ENCODE data around the gene BMP10.

Gene BMP10

DNA sequence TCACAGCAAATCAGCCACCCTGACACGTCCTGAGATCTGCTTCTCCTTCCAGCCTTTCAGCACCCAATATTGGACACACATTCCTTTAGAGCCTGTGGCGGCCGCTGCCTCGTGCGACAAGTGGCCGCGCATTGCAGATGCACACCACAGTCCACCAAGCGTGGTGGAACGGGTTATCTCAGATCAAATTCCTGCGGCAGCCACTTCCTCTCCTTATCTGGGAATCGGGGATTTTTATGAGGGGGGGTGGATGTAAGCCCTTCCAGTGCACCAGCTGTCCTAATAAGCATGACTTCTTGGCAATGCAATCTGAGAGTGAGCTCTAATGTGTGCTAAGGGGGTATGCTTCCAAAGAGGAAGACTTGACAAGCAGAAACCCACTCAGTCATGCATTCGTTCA, 18.3 kb upstream of the BMP10 start:
- no peak for DNase-seq

DNA sequence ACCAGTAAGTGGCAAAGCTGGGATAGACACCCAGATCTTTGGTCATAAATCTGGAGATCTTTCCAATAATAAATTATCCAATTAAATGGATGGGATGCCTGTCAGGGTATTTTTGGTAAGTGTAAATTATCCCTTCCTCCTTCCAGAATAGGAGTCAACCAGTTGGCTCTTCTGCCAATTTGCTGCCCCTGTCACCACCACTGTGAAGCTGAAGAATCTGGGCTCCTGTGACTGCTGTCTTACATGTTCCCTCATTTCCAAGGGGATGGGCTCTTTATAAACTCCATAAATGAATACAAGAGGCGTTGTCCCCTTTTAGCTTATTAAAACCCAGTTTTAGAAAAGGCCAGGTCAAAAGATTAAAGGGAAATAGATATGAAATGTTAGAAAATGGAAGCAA, 17.8 kb upstream of the BMP10 start:
- no peak for DNase-seq

DNA sequence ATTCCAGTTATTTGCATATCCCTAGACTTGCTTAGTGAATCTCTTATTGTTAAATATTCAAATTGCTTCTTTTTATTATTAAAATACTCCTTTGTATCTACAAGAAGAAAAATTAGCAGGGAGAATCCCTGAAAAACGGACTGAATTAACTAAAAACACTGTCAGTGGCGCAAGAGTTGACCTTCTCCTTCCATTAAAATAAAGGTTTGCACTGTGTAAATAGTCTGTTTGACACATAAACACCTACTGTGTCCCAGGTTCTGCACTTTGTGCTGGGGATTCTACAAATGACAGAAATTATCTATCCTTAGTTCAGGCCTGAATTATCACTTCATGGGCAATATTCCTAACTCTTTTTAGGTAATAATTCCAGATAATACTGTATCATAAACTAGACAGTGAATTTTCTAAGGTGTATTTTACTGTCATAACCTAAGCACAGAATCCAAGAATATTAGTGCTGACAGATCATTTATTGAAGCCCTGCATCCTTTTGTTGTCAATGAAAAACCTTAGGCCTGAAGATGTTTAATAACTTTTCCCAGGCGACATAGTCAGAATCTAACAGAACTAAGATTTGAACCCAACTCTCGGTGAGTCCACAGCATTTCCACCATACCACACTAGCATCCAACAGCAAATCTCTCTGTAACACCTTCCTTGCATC, 17.0 kb upstream of the BMP10 start:
- DNase-seq, result no peak

- no peak for DNase-seq
These were observed 14.5 kb upstream of the BMP10 start for GRCh38 chr2:68885811-68886075.

GRCh38 chr2:68885074-68885810, 14.0 kb upstream of the BMP10 start:
- DNase-seq, result no peak

- no peak for DNase-seq
These were observed 9.0 kb upstream of the BMP10 start for GRCh38 chr2:68880213-68880612.

DNA sequence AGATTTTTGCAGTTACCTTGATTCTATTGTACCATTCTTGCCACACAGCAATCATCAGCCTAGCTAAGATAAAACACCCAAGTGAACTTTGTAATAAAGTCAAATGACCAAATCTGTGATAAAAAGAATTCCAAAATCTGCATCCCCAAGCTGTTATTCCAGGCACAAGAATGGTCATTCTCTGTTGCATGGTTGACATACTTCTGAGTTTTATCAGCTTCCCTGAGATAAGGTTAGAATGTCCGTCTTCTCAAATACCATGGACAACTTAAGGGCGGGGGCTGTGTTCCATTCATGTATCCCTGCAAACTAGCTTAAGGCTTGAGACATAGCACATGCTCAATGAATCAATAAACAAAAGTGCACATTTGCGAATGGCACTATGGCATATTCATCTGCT, 8.1 kb upstream of the BMP10 start:
- no peak for DNase-seq

GRCh38 chr2:68878753-68879152, 7.6 kb upstream of the BMP10 start:
- DNase-seq, result no peak

- DNase-seq, result no peak
These were observed 7.0 kb upstream of the BMP10 start for GRCh38 chr2:68878071-68878711.

GRCh38 chr2:68877079-68877772, 6.0 kb upstream of the BMP10 start:
- DNase-seq, result no peak

DNA sequence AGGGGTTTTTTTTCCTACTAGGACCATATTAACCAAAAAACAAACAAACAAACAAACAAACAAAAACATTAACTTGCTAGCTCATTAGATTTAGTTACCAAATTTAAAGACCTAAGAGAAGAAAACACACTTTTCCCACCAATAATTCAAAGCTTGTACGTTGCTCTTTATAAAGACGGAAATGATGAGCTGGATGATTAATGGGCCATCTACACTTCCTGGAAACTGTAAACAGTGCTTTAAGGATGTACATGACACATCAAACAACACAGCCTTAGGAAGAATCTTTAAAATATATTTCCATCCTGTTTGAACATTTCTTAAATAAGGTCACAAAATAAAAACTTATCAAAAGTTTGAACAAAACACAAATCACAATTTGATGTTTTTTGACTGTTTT, 982 bp downstream of the BMP10 start:
- DNase-seq, result no peak

- no peak for DNase-seq
These were observed 6.1 kb downstream of the BMP10 start for GRCh38 chr2:68865108-68865507.

DNA sequence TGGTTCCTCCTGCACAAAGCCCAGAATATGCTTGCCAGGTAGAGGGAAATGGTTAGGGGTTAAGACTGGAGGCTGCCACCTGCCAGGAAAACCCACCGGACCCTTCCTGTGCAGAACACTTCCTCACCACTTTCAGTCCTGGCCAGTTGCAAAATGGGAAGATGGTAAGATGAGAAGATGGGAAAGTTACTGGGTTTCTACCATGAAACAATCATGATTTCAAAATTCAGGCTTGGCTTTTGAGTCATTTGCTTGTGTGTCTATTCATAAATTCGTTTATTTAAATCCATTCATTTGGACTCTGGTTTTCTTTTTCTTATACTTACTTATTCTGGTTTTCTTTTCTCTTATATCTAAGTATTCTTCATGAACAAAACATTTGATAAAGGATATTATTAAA, 7.2 kb downstream of the BMP10 start:
- no peak for DNase-seq

- no peak for DNase-seq
These were observed 8.3 kb downstream of the BMP10 start for GRCh38 chr2:68862889-68863288.

DNA sequence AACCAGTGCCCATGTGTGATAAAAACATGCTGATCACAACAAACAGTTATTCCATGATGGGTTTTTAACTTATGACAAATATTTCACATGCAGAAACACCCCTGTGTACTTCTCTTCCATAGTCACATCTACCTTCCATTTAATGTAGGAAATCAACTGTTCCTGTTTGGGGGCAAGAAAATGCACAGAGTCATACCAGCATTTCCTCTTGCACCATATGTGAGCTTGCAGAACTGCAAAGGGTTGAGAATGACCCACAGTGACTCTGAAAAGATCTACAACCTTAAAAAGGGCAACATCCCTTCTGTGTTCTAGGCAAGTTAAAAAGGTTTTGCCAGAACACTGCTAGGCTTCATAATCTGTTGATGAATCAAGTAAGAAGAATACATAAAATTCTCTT, 9.9 kb downstream of the BMP10 start:
- DNase-seq, result no peak

DNA sequence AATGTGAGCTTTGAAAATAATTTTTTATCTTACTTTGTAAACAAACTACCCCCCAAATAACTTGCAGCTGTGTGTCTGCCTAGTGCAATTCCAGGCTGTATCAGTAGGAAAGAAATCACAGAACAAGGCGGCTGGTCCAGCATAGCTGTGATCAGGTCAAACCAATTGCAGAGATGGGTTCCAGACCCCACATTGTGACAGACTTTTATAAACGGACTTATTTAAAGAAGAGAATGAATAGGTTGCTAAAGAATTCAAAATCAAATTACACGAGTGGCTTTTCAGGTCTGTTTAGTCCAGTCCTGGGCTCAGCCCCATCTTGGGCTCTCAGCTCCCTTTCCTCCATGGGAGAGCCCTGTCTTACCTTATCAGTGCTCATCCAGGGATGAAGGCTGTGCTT, 11.1 kb downstream of the BMP10 start:
- no peak for DNase-seq

GRCh38 chr2:68857855-68858456, 13.2 kb downstream of the BMP10 start:
- DNase-seq, result no peak

DNA sequence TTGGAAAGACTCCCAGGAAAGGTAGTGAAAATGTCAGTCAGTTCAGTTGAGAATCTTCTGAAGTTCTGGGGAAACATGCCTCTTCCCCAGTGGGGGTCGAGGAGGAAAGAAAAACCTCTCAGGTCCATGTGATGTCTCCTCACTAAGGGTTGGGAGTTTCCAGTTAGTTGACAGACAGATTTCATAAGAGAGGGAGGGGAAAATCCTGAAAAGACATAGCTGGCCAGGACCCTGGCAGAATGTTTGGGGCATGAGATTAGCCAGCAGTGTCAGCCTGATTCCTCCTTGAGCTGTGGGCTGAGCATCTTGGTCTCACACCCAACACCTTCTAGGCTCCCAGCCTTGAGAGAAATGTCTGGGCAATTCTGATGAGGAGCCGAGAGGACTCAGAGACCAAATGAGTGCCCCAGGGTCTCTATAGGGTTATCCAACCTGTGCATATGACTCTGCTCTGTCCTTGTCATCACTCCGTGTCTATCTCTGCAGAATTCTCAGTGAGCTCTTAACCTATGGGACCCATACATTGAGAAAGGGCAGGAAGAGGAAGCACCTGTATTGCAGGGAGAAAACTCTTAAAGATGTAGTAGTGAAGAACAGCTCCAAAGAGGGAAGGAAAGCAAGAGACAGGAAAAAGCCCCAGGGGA, 13.9 kb downstream of the BMP10 start:
- no peak for DNase-seq

GRCh38 chr2:68855550-68855949, 15.6 kb downstream of the BMP10 start:
- DNase-seq, result no peak

GRCh38 chr2:68854476-68854875, 16.7 kb downstream of the BMP10 start:
- no peak for DNase-seq

DNA sequence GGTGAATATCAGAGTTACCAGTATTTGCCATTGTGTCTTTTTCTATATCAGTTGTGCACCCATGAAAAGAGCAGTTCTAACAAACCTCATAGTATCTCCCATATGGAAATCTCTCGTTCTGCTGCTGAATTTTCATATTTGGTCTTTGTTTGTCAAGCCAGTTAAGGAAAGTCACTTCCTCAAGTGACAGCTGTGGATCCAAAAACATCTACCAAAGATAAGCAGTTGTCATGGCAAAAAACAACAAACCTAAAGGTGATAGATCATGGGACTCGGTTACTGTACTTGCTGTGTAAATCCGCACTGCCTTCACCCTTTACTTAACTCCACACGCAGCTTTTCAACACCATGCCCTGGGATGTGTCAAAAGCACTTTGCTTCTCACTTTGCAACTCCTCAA, 17.3 kb downstream of the BMP10 start:
- DNase-seq, result no peak

GRCh38 chr2:68853035-68853434, 18.2 kb downstream of the BMP10 start:
- DNase-seq, result no peak

DNA sequence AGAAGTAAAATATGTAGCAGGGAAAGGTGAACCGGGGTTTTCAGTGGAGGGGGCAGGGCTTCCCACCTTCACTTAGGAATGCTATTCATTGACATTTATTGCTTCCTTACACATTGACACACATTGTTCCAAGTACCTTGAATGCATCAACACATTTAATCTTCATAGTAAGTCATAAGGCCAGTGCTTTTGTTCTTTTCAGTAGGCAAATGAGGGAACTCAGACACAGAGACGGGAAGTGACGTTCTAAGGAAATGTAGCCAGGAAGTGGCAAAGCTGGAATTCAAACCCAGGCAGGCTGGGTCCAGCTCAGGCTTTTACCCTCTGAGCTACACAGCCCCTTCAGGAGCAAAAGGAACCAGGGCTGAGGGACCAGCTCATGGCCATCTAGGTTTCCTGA, 20.7 kb downstream of the BMP10 start:
- DNase-seq, result no peak

Data from NCI-H774 (cell line).